B cell (primary cell): ENCODE data around the gene GON7. TPM values are rescaled to one million over a fixed set of nuclear protein-coding genes. Genes with fewer than 3 reads are reported as not detected.

Experiments used
- ATAC-seq: fragments of 200-7000 bp; cut with Tn5 transposase; one replicate; pipeline ENCODE4 v1.10.0; 2021; ENCODE audit warnings: low read depth, mild to moderate bottlenecking, moderate number of reproducible peaks, moderate library complexity
- CTCF ChIA-PET: fragments of 350-600 bp; sonication (Branson Sonifier 250); formaldehyde crosslinking; loops from one replicate; lab custom pipeline; 2021; ENCODE audit warnings: antibody characterized with exemption, inconsistent platforms; lab: Charles Lee
- POLR2A ChIA-PET: fragments of 350-600 bp; sonication (Branson Sonifier 250); formaldehyde crosslinking; loops from one replicate; lab custom pipeline; 2021; ENCODE audit warnings: antibody characterized with exemption; lab: Charles Lee
- DNase-seq: peaks from one replicate; pipeline ENCODE4 v3.0.0; 2013
- H2AFZ ChIP-seq: 2 replicates; pipeline ENCODE4 v1.6.1; 2012; ENCODE audit warnings: mild to moderate bottlenecking, low read depth, low read length; ENCODE audit not compliant: insufficient read depth, poor library complexity, severe bottlenecking
- H3K27ac ChIP-seq, 2 donors: 1 replicate in 1 of 2; 2 replicates in 1 of 2; pipeline ENCODE4 v1.5.1; 2012 to 2013; ENCODE audit warnings: low read length in 2 of 2, mild to moderate bottlenecking in 2 of 2, moderate library complexity in 1 of 2
- H3K27me3 ChIP-seq, 4 experiments: fragments of 200-600 bp in 1 of 4; sonication (generic) in 1 of 4; replicated peaks in 1 of 4; 1 replicate in 2 of 4; 2 replicates in 2 of 4; pipeline versions ENCODE4 v1.6.1 to v1.7.0; 2013 to 2016; ENCODE audit warnings: low read length in 3 of 4, mild to moderate bottlenecking in 2 of 4, mixed read lengths in 1 of 4, moderate library complexity in 1 of 4; ENCODE audit not compliant: insufficient read depth in 4 of 4, control insufficient read depth in 3 of 4; ENCODE audit errors: control extremely low read depth in 1 of 4
- H3K36me3 ChIP-seq, 2 experiments: replicated peaks in 1 of 2; 1 replicate in 1 of 2; 2 replicates in 1 of 2; pipeline versions ENCODE4 v1.6.1 to v1.7.1; 2013; ENCODE audit warnings: low read length in 1 of 2; ENCODE audit not compliant: insufficient read depth in 2 of 2, control insufficient read depth in 1 of 2; ENCODE audit errors: control extremely low read depth in 1 of 2, extremely low read depth in 1 of 2
- H3K4me1 ChIP-seq, 2 donors: fragments of 200-600 bp in 1 of 2; sonication (generic) in 1 of 2; 1 replicate in 1 of 2; 2 replicates in 1 of 2; pipeline versions ENCODE4 v1.5.1 to v1.6.1; 2013 to 2017; ENCODE audit warnings: low read length in 2 of 2; ENCODE audit not compliant: control insufficient read depth in 2 of 2, insufficient read depth in 2 of 2
- H3K4me2 ChIP-seq: replicated peaks from 2 replicates; pipeline ENCODE3; 2012; ENCODE audit warnings: mild to moderate bottlenecking, low read depth, low read length; ENCODE audit not compliant: poor library complexity, severe bottlenecking
- H3K4me3 ChIP-seq, 5 experiments: fragments of 200-600 bp in 1 of 5; sonication (generic) in 1 of 5; 1 replicate in 3 of 5; 2 replicates in 2 of 5; pipeline versions ENCODE4 v1.5.1 to v1.7.0; 2011 to 2016; ENCODE audit warnings: low read length in 4 of 5, mild to moderate bottlenecking in 4 of 5, low read depth in 2 of 5, control low read depth in 1 of 5, moderate library complexity in 1 of 5; ENCODE audit not compliant: insufficient read depth in 1 of 5; ENCODE audit errors: control extremely low read depth in 1 of 5, extremely low read depth in 1 of 5
- H3K79me2 ChIP-seq: fragments of 200-600 bp; sonication (generic); one replicate; pipeline ENCODE4 v1.6.0; 2016; ENCODE audit warnings: low read length; ENCODE audit not compliant: control insufficient read depth, insufficient read depth
- H3K9ac ChIP-seq: fragments of 200-600 bp; sonication (generic); 2 replicates; pipeline ENCODE4 v1.6.1; 2017; ENCODE audit warnings: mild to moderate bottlenecking, low read length, moderate library complexity
- H3K9me3 ChIP-seq, 3 donors: one replicate each; pipeline versions ENCODE4 v1.6.1 to v1.7.1; 2013; ENCODE audit warnings: low read length in 2 of 3; ENCODE audit not compliant: control insufficient read depth in 2 of 3, insufficient read depth in 1 of 3; ENCODE audit errors: control extremely low read depth in 1 of 3
- H4K20me1 ChIP-seq: 2 replicates; pipeline ENCODE4 v1.6.0; 2012; ENCODE audit warnings: mild to moderate bottlenecking, low read length; ENCODE audit not compliant: insufficient read depth, control insufficient read depth, poor library complexity, severe bottlenecking
- H3K27ac Mint-ChIP-seq: one replicate; pipeline ENCODE4 v1.8.0; 2021; ENCODE audit warnings: mixed read lengths
- H3K27me3 Mint-ChIP-seq: one replicate; pipeline ENCODE4 v1.8.0; 2021; ENCODE audit warnings: mixed read lengths
- H3K4me1 Mint-ChIP-seq: one replicate; pipeline ENCODE4 v1.8.0; 2021; ENCODE audit warnings: mixed read lengths
- H3K4me3 Mint-ChIP-seq: one replicate; pipeline ENCODE4 v1.8.0; 2021; ENCODE audit warnings: mixed read lengths
- H3K9me3 Mint-ChIP-seq: one replicate; pipeline ENCODE4 v1.8.0; 2022; ENCODE audit warnings: mixed read lengths; ENCODE audit not compliant: insufficient read depth
- EZH2 ChIP-seq: IDR thresholded peaks from 2 replicates; pipeline ENCODE4 v1.6.1; 2012; ENCODE audit warnings: borderline replicate concordance, low read depth, mild to moderate bottlenecking, moderate library complexity, low read length; ENCODE audit not compliant: insufficient read depth, poor library complexity, severe bottlenecking
- WGBS: methylation state at CpG from one replicate; pipeline ENCODE4 v1.1.5; 2013; ENCODE audit warnings: missing lambda C conversion rate; ENCODE audit not compliant: insufficient coverage; 5-methylcytosine and 5-hydroxymethylcytosine counted together
- intact Hi-C: fragments of 100-400 bp; cut with micrococcal nuclease; formaldehyde crosslinking; loops from one replicate; pipeline ENCODE4 v1.10.0; 2022
- polyA plus RNA-seq: library from polyadenylated mRNA; depleted of rRNA; stranded (reverse); fragments of >200 nt; gene quantifications from 2 replicates; pipeline ENCODE4 v1.2.3, GENCODE V29; 2012
- total RNA-seq, 2 donors: library from RNA; stranded (reverse); fragments of 120-200 nt in 1 of 2; gene quantifications; 1 replicate in 1 of 2; 2 replicates in 1 of 2; pipeline versions ENCODE4 v1.2.3 to v1.2.4, GENCODE V29; 2013 to 2022
- TF ChIP-seq, protein P1 (sequence below): fragments of 200-600 bp; IDR thresholded peaks from one replicate; pipeline ENCODE4 v1.8.0; 2022; ENCODE audit warnings: antibody characterized with exemption, mild to moderate bottlenecking

GON7 gene
- total and polyA plus RNA-seq, 2 donors (not counting 1 experiment from before 2014, with no cell fraction given) = 4.3 to 8.9 TPM

DNA sequence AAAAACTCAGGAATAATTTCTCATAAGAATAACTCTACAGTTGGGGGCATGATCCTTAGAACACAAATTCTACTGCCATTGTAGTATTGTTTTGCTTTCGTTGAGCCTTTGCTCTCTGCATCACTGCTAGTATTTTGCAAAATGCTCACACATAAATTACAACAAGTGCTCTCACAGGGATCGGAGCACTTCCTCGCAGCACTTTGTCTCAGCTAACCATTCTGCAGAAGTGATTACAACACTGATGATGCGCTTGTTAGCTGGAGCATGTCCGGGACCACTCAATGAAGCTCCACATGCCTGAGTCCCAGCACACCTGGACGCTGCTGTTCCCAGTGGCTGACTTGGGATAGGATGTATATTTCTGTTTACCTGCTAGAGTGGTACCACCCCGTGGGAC lies 53.7 kb downstream of the GON7 start:
- Mint-ChIP-seq H3K4me1 (no peaks in the 10 kb centered on the region), H3K27ac (no peak overlapping the region), H3K4me3 (no peak overlapping the region), H3K27me3 (peaks cover 6% of the 10 kb centered on the region), H3K9me3 (no peaks in the 10 kb centered on the region)
- intact Hi-C loops = no loop called here
- ChIA-PET POLR2A (interaction anchor here (0.8 kb wide), 1 partner anchor 31 kb away, joined by 5 read pairs; no protein-coding TSS in a partner anchor), CTCF (no interaction called here)
- Histone ChIP-seq H3K27ac (no peak overlapping the region), H4K20me1 (no peaks in the 10 kb centered on the region), H3K9ac (no peak overlapping the region), H3K79me2 (no peaks in the 10 kb centered on the region), H3K36me3 (no peaks in the 10 kb centered on the region), H2AFZ (no peak overlapping the region), H3K27me3 (peaks cover 0 to 3% (median 0%) of the 10 kb centered on the region in 4 experiments), H3K4me2 (no peak overlapping the region), H3K4me1 (no peaks in the 10 kb centered on the region), H3K4me3 (no peak overlapping the region), H3K9me3 (no peaks in the 10 kb centered on the region)
- ATAC-seq (no peak), DNase-seq (no peak)
- WGBS = 80% methylated on average over 4 of the region's 7 CpGs
- TF ChIP-seq, protein P1, sequence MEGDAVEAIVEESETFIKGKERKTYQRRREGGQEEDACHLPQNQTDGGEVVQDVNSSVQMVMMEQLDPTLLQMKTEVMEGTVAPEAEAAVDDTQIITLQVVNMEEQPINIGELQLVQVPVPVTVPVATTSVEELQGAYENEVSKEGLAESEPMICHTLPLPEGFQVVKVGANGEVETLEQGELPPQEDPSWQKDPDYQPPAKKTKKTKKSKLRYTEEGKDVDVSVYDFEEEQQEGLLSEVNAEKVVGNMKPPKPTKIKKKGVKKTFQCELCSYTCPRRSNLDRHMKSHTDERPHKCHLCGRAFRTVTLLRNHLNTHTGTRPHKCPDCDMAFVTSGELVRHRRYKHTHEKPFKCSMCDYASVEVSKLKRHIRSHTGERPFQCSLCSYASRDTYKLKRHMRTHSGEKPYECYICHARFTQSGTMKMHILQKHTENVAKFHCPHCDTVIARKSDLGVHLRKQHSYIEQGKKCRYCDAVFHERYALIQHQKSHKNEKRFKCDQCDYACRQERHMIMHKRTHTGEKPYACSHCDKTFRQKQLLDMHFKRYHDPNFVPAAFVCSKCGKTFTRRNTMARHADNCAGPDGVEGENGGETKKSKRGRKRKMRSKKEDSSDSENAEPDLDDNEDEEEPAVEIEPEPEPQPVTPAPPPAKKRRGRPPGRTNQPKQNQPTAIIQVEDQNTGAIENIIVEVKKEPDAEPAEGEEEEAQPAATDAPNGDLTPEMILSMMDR = no peak
- no peak for TF ChIP-seq EZH2

Other genes starting within 250 kb of the GON7 start
- gene ITPK1, start 91.1 kb downstream of the GON7 start, total RNA-seq = 42.1 and 46.9 TPM in 2 replicates
- gene ITPK1, start 91.1 kb downstream of the GON7 start, polyA plus RNA-seq = 34.6 and 46.0 TPM in 2 replicates
- 30.8 and 31.2 TPM in 2 replicates for gene MOAP1, start 22.2 kb downstream of the GON7 start, total RNA-seq
- gene MOAP1, start 22.2 kb downstream of the GON7 start, polyA plus RNA-seq = 74.9 and 110 TPM in 2 replicates
- 18.0 and 18.8 TPM in 2 replicates for gene LYSET, start 21.7 kb downstream of the GON7 start, total RNA-seq
- gene LYSET, start 21.7 kb downstream of the GON7 start, polyA plus RNA-seq = 8.2 and 11.1 TPM in 2 replicates
- 17.3 and 19.1 TPM in 2 replicates for gene UBR7, start 191 bp upstream of the GON7 start, total RNA-seq
- gene UBR7, start 191 bp upstream of the GON7 start, polyA plus RNA-seq = 11.3 and 14.3 TPM in 2 replicates
- gene BTBD7, start 126.0 kb upstream of the GON7 start, total RNA-seq = 48.6 and 49.0 TPM in 2 replicates
- 8.1 and 9.1 TPM in 2 replicates for gene BTBD7, start 126.0 kb upstream of the GON7 start, polyA plus RNA-seq
- not detected in 2 replicates for gene COX8C, start 140.1 kb upstream of the GON7 start, total RNA-seq
- not detected in 2 replicates for gene COX8C, start 140.1 kb upstream of the GON7 start, polyA plus RNA-seq
- gene UNC79, start 223.9 kb upstream of the GON7 start, total RNA-seq = 0.15 and 0.24 TPM in 2 replicates
- 0.03 and 0.04 TPM in 2 replicates for gene UNC79, start 223.9 kb upstream of the GON7 start, polyA plus RNA-seq